NCI-H1105 treated with DMSO at 0.1 percent for 48 hours (cell line): ENCODE measurements around the gene PAX2.

Experiments used
- DNase-seq: peaks from one replicate; lab custom pipeline; 2025; lab: John Stamatoyannopoulos, UW

The PAX2 gene

DNA sequence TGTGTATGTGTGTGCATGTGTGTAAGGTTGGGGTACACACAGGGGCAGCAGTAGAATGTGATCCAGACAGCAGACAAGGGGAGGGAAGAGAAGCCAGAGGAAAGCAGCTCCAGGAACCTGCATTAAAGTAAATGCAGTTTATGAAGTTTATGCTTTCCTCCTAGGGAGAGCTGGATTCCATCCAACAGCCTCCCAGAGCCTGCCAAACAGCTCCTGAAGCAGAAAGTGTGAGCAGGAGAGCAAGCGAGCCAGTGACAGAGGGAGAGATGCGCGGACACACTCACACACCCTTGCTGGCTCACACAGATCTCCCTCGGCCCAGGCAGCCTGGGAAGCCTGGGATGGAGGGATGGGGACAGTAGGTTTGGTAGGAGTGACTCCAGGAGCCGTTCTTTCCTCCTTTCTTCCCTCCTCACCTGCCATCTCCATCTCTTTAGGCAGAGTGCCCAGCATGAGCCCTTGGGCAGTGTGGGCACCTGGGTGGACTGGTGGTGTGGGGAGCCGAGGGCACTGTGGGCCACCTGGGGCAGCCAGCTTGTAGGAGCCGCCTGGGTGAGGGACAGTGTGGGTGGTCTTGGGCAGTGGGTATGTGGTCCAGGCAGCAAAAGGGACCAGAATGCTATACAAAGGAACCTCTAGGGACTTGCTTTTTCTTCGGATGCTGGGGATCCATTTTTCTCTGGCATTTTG lies 46.1 kb downstream of the PAX2 start:
- DNase-seq: no peak

DNA sequence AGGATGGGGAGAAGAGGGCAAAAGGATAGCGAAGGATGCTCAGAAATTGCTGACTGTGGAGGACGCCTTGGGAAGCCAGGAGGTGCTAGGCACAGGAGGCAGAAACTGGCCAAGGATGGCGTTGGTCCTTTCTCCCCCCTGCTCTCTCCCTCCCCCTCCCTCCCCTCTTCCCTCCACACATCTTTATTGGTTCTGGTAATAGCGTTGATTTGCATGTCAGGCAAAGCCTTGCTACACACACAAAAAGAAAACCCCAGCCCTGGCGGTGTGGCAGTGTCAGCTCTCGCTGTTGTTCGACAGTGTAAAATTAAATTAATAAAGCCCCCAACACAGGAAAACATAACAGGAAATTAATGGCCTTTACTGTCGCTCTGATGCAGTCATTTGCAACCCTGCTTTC lies 47.2 kb downstream of the PAX2 start:
- no peak for DNase-seq

DNA sequence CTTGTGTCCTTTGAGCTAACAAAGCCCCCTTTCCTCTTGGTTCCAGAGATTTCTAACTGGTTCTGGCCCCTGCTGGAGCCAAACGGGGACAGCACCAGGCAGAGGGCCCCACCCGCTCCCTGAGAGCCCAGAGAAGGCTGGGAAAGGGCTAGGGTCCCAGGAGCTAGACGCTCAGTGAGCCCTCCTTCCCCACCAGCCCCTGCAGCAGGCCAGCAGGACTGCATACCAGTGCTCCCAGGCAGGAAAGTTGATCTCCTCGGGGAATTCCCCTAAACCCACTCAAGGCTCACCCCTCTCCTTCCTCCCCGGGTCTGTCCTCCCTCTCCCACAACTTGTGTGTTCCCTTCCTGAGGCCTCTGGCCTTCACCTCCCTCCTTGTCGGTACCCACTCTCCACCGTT lies 47.7 kb downstream of the PAX2 start:
- no peak for DNase-seq

DNA sequence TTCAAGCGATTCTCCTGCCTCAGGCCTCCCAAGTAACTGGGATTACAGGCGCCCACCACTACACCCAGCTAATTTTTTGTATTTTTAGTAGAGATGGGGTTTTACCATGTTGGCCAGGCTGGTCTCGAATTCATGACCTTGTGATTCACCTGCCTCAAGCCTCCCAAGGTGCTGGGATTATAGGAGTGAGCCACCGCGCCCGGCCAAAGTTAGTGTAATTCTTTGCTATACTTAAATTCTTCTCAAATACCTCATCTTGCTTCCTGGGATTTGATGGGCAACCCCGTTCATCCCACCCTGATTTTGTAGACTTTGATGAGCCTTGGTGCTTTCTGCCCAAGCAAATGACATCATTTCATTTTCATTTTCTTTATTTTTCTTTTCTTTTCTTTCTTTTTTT lies 54.5 kb downstream of the PAX2 start:
- DNase-seq: no peak

DNA sequence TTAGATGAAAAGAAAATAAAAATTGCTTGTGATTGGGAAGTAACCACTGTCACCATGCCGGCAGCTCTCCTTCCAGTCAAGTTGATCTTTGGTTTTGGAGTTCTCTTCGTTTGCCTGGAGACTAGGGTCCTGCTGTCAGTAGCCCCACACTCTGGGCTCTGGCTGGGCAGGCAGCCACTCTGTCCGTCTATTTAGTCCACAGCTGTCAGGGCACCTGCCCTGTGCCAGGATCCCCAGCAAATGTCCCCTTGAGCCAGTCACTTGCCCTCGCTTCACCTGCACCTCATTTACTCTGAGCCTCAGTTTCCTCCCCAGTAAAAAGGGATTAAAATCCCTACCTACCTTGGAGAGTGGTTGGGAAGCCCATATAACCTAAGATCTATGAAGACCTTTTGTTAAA lies 55.5 kb downstream of the PAX2 start:
- no peak for DNase-seq

DNA sequence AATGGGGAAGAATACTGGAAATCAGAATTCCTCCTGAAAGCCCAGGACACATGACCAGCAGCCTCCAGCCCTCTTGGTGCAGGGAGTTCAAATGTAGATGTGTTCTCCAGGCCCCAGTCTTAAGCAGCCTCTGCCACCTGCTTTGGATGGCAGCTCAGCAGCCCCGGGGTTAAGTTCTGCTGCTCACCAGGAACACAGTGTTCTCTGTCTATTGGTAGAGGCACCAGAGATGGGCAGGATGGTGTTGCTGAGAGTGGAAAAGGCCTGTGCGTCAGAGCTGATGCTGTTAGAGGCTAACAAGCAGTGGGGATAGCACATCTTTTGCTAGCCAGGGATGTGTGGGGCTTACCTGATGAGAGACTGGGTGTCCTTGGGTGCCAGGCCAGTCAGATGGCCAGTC lies 56.8 kb downstream of the PAX2 start:
- DNase-seq: no peak

DNA sequence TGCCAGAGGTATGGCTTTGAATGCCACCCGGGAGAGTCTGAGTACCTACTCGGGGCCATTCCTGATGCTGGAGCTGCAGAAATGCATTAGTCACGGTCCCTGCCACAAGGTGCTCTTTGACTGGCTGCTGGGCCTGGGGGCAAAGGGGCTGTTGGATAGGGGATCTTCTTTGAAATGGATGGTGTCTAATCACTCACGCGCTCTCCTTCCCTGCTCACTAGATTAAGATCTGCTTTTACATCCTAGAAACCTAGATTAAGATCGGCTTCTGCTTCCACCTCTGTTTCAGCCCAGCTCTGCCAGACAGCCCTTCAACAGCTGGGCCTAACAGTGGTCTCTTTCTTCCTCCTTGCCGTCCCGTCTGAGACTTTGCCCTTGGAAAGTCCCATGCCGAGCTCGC lies 57.2 kb downstream of the PAX2 start:
- no peak for DNase-seq

DNA sequence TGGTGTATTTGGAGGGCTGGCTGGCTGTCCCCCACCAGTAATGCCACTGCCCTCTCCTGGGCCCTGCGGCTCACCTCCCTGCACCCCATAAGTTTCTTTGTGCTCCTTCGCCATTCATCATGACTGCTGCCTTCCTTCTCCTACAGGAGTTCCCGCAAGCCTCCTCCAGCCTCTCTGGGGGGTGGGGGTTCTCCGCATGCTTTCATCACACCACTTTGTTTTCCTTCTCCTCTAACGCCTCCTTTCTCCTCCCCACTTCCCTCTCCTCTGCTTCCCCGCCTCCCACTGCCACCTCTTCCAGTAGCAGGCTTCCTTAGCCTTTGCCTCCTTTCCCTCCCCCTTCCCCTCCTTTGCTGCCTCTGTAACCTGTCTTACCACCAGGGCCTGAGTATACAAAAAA lies 58.1 kb downstream of the PAX2 start:
- no peak for DNase-seq

DNA sequence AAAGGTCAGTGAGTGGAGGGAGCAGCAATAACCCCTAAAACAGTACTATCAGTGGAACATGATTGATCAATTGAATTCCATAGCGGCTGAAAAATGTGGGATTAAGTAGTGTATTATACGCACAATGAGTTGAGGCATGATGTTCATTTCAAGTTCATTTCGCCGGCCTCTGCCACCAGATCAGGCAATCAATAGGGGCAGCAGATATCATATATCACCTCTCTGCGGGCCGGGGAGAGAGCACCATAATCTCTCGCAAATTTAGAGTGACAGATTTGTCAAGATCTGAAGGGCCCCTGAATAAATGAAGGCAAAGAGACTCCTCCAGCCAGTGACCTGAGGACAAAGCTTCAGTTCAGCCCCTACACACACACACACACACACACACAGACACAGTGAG lies 58.5 kb downstream of the PAX2 start:
- no peak for DNase-seq

DNA sequence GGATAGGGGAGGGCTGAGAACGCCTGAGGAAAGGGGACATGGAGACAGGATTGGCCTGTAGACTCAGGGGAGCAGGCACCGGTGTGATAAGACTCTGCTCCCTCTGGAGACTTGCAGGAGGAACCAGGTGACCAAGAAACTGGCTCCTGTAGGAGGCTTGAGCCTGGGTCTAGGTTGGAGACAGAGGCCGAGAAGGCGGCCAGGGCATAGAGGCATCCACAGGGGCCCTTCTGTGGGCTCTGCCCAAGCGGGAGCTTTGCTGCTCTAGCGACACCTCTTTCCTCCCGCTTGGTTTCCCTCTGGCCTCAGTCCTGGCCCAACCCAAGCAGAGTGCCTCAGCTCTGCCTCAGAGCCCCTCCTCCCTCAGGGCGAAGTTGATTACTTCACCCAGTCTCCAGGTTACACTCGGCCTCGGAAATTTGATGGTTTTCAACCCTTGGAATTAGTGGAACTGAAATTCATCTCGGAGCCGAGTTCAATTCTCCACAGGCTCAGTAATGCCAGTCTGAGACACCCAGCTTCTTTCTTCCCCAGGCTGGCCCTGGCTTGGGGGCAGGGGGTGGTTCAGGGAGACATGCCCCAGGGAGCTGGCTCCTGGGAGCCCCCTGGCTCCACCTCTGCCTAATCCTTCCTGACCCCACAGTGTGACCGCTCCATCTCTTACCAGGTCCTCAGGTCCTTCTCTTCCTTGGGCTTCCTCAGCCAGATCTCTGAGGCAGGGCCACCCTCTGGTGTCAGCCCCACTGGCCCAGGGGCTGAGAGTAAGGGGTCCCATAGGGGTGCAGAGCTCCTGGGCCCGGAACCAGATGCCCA lies 60.4 kb downstream of the PAX2 start:
- no peak for DNase-seq

DNA sequence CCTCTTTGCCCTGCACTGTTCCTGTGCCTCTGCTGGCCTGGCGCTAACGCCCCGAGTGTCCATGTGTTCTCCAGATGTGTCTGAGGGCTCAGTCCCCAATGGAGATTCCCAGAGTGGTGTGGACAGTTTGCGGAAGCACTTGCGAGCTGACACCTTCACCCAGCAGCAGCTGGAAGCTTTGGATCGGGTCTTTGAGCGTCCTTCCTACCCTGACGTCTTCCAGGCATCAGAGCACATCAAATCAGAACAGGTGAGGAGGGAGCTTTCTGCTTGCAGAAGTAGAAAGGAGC lies 60.9 kb downstream of the PAX2 start:
- no peak for DNase-seq

DNA sequence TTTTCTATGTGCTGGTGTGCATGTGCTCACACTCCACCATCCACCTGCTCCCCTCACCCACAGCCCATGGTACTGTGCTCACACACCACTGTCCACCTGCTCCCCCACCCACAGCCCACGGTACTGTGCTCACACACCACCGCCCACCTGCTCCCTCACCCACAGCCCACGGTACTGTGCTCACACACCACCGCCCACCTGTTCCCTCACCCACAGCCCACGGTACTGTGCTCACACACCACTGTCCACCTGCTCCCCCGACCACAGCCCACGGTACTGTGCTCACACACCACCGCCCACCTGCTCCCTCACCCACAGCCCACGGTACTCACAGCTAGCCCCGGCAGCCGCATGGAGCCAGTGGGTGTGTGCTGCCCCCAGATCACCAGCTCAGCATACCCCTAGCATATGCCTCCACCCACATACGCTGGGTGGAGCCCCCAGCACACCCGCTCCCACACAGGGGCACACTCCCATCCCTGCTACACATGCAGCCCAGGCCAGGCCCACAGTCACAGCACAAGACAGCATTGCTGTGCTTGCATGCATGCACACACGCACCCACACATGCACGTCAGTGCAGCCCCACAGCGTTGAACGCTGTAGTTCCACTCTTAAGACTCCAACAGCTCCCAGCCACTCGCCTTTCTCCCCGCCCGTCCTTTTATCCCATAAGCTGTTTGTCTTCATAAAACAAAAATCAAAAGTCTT lies 62.0 kb downstream of the PAX2 start:
- no peak for DNase-seq

DNA sequence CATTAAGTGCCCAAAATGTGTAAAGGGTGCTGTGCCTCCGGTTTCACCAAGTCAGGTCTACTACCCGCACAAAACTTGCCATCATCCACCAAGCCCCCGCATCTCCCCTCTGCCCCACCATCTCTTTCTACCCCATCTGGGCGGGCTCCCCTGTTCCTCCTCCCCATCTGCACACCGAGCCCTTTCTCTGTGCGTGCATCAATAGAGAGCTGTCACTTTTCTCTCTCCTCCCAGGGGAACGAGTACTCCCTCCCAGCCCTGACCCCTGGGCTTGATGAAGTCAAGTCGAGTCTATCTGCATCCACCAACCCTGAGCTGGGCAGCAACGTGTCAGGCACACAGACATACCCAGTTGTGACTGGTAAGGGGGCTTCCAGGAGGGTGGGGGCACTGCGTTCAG lies 63.5 kb downstream of the PAX2 start:
- no peak for DNase-seq

DNA sequence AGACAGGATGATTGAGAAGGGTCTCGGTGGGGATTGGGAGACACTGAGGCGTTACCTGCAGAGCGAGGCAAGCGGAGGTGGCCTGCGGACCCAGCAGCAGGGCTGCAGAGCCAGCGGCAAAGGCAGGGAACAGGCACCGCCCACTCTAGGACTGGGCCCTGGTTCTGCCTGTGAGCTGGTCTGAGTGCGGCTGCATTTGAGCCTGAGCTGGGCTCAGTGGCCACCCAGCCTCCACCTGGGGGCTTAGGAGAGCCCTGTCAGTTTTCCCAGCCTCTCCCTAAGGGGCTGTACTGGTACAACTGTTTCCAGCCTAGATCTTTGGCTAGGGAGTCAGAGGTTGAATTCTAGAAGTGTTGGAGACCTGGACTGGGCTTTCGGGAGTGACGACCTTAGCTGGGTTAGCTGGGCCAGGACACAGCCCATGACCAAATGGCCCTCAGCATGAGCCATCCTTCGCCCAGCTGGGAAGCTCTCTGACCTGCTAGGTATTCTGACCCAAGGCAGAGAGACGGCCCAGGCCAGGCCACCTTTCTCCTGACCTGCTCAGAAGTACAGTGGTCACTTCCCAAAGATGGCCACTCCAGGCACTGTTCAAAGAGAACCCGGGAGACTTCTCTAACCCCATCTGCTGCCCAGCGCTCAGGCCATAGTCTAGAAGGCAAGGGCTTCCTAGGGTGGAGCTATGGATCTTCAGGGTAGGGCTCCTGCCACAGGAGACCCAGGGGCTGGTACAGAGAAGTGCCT lies 64.9 kb downstream of the PAX2 start:
- no peak for DNase-seq

DNA sequence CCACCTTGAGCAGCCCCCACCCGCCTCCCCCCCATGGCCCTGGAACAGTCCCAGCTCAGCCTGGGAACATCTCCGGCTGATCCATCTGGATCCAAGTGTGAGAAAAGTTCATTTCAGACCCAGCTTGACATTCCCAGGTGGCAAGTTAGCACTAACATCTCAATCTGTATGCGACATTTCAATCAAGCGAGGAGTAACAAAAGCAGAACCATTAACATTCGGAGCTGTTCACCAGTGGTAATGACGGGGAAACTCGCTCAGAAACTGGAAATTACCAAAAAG lies 65.4 kb downstream of the PAX2 start:
- DNase-seq: no peak

DNA sequence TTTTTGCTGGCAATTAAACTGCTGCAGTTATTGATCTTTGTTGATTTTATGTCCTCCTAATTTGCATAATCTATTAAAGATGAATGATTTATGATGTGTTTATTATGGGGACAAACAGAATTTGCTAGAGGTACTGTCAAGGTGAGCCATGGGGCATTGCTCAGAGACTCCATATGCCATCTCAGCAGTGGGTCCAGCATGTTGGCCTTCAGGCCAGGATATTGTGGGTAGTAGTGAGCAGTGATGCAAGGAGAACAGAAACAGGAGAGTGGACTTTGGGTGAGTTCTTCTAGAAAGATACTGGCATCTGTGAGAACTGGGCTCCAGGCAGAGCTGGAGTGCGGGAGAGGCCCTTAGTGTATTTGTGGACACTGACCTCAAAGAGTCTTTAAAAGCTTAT lies 65.9 kb downstream of the PAX2 start:
- DNase-seq: no peak

DNA sequence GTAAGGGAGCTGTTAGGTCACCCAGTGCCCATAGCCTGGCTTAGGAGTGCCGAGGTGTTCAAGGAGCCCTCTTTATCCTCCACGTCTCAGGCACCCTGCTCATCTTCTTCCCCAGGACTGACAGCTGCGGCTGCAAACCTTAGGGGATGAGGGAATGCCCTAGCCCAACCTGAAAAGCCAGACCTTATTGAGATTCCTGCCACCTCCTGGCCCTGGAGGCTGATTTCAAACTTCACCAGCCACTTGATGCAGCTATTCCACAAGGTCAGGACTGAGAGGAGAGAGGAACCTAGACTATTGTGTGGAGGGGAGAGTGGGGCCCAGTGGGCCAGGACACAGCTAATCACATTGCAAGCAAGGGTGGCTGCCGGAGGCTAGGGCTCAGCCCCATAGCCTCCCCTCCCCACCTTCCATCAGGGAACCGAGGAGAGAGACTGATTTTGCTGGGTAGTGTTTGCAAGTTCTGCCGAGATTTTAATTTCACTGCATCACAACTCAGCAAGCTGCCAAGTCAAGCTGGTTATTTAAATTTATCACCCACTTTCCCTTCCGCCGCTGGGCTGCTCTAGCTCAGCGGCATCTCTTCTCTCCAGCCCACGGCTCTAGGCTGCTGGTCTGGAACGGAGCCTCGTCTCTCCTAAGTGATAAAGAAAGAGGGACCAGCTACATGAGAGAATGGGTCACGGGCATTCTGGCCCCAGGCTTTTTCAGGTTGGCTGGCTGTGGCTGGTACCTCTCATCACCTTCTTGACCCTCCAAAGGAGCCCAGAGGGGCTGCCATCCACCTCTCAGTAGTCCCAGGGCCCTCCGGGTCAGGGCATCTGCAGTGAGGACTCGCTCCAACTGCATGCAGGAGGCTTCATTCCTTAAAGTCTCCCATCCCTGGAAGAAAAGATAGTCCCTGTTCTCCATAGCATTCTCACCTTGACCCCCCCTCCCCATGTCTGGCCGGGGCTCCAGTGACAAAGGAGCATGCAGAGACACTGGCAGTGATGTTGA lies 66.7 kb downstream of the PAX2 start:
- DNase-seq: no peak

DNA sequence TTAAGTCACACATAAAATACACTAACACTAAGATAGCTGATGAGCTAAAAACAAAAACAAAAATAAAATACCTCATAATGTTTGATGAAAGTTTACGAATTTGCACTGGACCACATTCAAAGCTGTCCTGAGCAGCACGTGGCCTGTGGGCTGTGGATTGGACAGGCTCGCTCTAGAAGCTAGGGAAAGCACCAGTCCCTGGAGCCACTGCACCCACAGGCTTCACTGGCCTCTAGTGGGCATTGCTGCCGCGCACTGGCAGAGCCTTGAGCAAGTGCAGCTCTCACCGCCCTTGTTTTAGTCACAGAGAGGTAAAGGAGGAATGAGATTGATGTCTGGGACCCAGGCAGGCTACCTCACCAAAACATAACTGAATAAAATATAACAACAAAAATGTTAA lies 67.6 kb downstream of the PAX2 start:
- DNase-seq: no peak

DNA sequence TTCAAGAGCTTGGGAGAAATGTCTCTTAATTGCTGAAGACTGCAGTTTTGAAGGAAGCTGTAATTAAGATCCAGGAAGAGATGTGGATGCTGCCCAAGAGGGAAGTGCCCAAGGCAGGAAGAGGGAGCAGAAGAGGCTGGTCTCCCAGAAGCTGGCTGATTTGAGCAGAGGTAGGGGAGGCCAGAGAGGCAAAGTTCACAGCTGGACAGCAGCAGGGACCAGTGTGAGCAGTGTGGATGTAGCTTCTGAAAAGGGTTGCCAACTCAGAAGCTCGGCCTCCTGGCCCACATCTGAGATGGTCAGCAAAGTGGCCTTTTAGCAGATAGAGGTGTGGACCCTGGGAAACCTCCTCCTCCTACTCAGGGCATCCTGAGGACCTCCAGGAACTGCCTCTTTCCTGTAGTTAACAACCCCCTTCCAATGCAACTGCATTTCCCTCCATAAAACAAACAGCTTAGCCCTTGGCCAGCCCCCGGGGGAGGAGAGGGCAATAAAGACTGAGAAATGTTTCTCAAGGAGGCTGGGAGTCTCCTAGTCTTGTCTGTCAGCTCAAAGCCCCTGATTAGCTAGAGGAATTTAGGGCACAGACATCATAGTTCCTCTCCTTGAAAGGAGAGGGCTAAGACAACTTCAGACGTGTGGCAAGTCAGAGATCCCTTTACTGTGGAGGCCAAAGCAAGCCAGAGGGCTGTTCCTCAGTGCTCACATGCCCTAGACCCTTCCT lies 69.5 kb downstream of the PAX2 start:
- DNase-seq: no peak

DNA sequence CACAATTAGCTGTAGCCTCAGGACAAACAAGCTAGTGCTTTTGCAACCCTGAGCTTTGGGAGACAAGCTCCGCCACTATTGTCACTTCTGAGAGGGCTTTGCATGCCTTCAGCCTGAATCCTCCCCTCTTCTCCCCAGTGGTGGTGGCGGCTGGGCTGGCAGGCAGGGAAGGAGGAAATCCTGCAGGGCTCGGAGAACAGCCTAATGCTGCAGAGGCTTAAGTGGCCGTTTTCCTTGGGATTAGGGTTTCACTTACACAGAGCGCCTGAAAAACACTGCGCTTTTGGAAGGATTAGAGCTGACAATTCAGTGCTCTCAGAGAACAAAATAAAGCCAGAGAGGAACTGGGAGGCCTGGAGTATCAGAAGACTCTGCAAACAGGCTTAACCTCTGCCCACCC lies 71.3 kb downstream of the PAX2 start:
- no peak for DNase-seq

DNA sequence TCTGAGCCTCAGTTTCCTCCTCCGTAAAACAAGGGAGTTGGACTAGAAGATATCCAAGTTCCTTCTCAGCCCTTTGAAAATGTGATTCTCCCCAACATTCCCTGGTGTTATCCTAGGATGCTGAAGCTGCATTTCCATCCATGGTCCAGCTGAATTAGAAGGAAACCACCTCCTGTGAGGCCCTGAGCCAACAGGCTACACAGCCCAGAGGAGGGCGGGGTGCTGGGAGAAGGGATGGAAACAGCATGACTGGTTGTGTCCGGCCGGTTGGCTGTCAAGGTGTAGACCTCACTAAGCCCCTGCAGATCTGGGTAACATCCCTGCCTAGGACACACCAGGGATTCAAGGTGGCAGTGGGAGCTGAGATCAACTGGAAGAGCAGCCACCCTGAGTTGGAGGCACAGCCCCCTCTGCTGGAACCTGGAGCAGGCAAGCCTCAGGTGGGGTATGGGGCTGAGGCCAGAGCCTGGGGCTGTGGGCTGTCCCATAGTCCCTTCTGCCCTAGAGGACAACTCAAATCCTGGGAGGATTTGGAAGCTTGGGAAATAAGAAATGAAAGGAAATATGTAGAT lies 72.0 kb downstream of the PAX2 start:
- DNase-seq: no peak
